Gastrocnemius medialis (tissue), 4 donors: ENCODE data around the gene PCDHGC3.

ENCODE experiments used
- CTCF ChIP-seq, 5 experiments: fragments of 450-650 bp in 3 of 5; fragments of 200-600 bp in 2 of 5; sonication (generic) in 2 of 5; IDR thresholded peaks in 4 of 5; conservative IDR thresholded peaks in 1 of 5; 1 replicate in 4 of 5; 2 replicates in 1 of 5; pipeline ENCODE4 v1.5.1; 2016 to 2019; ENCODE audit warnings: antibody characterized with exemption in 5 of 5, mild to moderate bottlenecking in 3 of 5, moderate library complexity in 3 of 5
- POLR2A ChIP-seq, 2 donors: fragments of 450-650 bp; IDR thresholded peaks; one replicate each; pipeline ENCODE4 v1.6.1; 2017; ENCODE audit warnings: antibody characterized with exemption in 2 of 2, mild to moderate bottlenecking in 2 of 2, moderate library complexity in 2 of 2

- no peak for TF ChIP-seq CTCF (IDR thresholded peaks at IDR 0.05 in 4 of 5, conservative IDR thresholded peaks at IDR 0.05 in 1 of 5)
- no peak for TF ChIP-seq POLR2A (IDR thresholded peaks at IDR 0.05)
Observed at GRCh38 chr5:141508440-141508797, 32.7 kb downstream of the PCDHGC3 start.
